Keratinocyte (primary cell): Measurements from ENCODE around the gene IL12RB2.

Experiments
- EZH2 ChIP-seq: IDR thresholded peaks from one replicate; pipeline ENCODE4 v1.6.1; 2012; ENCODE audit warnings: inconsistent platforms, mild to moderate bottlenecking, low read length, moderate library complexity
- TF ChIP-seq, protein P1 (sequence below), 3 experiments: IDR thresholded peaks in 1 of 3; conservative IDR thresholded peaks in 1 of 3; optimal IDR thresholded peaks in 1 of 3; 2 replicates in 2 of 3; 3 replicates in 1 of 3; pipeline versions ENCODE3 to v1.5.1; 2011; ENCODE audit warnings: low read length in 3 of 3, mild to moderate bottlenecking in 3 of 3, moderate library complexity in 2 of 3, control low read depth in 1 of 3, inconsistent platforms in 1 of 3; ENCODE audit not compliant: insufficient read depth in 2 of 3; ENCODE audit errors: extremely low read depth in 1 of 3

GRCh38 chr1:67361641-67362040 lies 54.0 kb downstream of the IL12RB2 start:
- TF ChIP-seq, protein P1, sequence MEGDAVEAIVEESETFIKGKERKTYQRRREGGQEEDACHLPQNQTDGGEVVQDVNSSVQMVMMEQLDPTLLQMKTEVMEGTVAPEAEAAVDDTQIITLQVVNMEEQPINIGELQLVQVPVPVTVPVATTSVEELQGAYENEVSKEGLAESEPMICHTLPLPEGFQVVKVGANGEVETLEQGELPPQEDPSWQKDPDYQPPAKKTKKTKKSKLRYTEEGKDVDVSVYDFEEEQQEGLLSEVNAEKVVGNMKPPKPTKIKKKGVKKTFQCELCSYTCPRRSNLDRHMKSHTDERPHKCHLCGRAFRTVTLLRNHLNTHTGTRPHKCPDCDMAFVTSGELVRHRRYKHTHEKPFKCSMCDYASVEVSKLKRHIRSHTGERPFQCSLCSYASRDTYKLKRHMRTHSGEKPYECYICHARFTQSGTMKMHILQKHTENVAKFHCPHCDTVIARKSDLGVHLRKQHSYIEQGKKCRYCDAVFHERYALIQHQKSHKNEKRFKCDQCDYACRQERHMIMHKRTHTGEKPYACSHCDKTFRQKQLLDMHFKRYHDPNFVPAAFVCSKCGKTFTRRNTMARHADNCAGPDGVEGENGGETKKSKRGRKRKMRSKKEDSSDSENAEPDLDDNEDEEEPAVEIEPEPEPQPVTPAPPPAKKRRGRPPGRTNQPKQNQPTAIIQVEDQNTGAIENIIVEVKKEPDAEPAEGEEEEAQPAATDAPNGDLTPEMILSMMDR (optimal IDR thresholded peaks at IDR 0.05 in 1 of 3, IDR thresholded peaks at IDR 0.05 in 1 of 3, conservative IDR thresholded peaks at IDR 0.05 in 1 of 3; ENCODE audit: extremely low read depth in 1 of 3, insufficient read depth in 2 of 3, low read length in 3 of 3), result no peak
- TF ChIP-seq EZH2, result no peak
